ENCODE data around the gene MATCAP1.

MATCAP1 gene

DNA sequence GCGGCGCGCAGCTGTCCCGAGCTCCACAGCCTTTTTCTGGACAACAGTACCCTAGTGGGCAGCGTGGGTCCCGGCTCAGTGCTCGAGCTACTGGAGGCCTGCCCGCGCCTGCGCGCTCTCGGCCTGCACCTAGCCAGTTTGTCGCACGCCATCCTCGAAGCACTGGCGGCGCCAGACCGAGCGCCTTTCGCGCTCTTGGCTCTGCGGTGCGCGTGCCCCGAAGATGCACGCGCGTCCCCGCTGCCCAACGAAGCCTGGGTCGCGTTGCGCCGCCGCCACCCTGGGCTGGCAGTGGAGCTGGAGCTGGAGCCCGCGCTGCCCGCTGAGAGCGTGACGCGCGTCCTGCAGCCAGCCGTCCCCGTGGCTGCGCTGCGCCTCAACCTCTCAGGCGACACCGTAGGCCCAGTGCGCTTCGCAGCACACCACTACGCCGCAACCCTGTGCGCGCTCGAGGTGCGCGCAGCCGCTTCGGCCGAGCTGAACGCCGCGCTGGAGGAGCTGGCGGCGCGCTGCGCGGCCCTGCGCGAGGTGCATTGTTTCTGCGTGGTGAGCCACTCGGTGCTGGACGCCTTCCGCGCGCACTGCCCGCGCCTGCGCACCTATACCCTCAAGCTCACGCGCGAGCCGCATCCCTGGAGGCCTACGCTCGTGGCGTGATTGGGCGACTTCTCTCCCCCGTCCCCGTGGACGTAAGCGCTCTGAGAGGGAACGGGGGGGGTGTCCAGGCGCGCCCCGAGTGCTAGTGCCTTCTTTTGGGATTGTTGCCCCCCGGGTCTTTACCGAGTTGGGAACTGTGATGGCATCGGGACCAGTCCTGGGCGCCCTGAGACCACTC lies 20.4 kb downstream of the MATCAP1 start:
- H3K27me3 Mint-ChIP-seq: peaks cover 19% of the 10 kb centered on the region
- peak overlapping the region; percentile 32 for H3K4me3 Mint-ChIP-seq
- no peak overlapping the region for H3K27ac Mint-ChIP-seq
- H3K4me1 Mint-ChIP-seq (ENCODE audit: low read depth): peaks cover 33% of the 10 kb centered on the region
- no peaks in the 10 kb centered on the region for H3K36me3 Mint-ChIP-seq
- H3K9me3 Mint-ChIP-seq (ENCODE audit: low read depth): no peaks in the 10 kb centered on the region

DNA sequence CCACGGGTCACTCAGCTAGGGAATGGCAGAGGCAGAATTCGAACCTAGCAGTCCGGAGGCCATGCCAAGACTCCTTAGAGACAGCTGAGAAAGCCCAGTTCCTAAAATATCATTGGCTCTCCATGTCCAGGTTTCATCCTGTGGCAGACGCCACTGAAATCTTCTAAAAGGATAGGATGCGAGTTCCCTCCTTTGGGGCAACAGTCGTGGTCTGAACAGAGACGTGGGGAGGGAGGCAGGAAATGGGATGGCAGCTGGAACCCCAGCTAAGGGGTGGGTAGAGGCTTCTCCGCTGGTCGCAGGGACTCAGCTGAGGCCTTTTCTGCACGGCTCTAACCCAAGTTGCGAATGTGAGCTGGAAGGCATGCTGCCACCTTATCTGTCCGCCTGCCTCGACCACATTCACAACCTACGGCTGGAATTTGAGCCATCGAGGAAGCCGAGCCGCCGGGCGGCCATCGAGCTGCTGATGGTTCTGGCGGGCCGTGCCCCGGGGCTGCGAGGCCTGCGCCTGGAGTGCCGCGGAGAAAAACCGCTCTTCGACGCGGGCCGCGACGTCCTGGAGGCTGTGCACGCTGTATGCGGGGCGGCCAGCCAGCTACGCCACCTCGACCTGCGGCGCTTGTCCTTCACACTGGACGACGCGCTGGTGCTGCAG lies 21.1 kb downstream of the MATCAP1 start:
- Mint-ChIP-seq H3K27ac (no peak overlapping the region), H3K9me3 (ENCODE audit: low read depth) (no peaks in the 10 kb centered on the region), H3K4me3 (peak overlapping the region; percentile 46), H3K4me1 (ENCODE audit: low read depth) (peaks cover 40% of the 10 kb centered on the region), H3K27me3 (peaks cover 17% of the 10 kb centered on the region), H3K36me3 (no peaks in the 10 kb centered on the region)

DNA sequence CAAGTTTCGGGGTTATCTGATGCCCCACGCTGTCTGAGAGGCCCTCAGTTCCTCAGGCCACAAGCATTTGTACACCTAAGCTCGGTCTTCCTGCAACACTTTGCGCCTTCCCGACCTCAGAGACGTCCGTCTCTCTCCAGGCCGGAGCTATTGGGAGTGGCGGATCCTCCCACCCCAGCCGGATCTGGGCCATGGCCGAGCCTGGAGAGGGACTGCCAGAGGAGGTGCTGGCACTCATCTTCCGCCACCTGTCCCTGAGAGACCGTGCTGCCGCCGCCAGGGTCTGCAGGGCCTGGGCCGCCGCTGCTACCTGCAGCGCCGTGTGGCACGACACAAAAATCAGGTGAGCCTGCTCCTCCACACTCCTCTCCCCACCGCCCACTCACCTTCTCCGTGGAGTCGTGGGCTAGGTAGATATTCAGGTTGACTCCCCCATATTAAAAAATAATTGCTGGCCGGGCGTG lies 22.1 kb downstream of the MATCAP1 start:
- H3K27ac Mint-ChIP-seq: no peak overlapping the region
- H3K4me3 Mint-ChIP-seq: peak overlapping the region; percentile 40
- peaks cover 12% of the 10 kb centered on the region for H3K27me3 Mint-ChIP-seq
- no peaks in the 10 kb centered on the region for H3K9me3 Mint-ChIP-seq (ENCODE audit: low read depth)
- H3K4me1 Mint-ChIP-seq (ENCODE audit: low read depth): peaks cover 47% of the 10 kb centered on the region
- no peaks in the 10 kb centered on the region for H3K36me3 Mint-ChIP-seq

DNA sequence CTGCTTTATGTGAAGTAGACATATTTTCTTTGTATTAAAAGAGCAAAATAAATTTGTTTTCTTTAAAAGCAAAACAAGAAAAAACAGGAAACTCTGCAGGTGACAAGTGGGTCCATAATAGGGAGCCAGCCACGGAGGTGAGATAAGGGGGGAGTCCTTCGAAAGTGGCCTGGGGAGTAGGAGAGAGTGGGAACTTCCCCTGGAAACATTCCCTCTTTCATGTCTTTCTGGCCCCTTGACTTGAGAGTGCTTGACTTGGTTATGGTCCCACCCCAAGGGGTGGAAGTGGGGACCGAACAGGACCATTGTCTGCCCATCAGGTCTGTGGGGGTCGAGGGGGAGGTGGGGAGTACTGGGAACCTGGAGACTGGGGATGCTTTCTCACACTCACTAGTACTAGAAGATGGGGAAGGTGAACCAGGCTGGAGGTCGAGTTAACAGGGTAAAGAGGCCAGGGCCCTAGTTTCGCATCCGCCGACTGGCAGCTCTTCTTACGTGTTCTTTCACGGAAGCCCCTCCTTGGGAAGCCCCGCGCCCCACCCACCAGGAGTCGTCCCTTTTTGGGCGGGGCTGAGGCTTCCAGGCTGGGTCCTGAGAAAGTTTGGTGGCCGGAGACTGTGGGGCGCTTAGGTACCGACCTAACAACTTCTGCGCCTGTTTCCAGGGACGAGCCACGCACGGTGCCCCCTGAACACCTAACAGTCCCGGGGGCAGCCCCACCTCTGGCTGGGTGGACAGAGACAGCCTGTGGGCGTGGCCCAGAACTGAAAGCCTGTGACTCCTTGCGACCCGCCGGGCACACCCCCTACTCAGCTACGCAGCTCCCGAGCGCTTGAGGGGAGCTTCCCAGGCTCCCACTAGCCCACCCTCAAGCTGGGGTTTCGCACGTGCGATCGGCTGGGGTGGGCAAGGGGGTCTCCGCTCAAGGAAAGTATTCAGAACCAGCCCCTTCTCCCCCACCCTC lies 24.8 kb downstream of the MATCAP1 start:
- Mint-ChIP-seq H3K36me3 (no peaks in the 10 kb centered on the region), H3K27ac (peak overlapping the region; percentile 83), H3K9me3 (ENCODE audit: low read depth) (no peaks in the 10 kb centered on the region), H3K4me3 (peak overlapping the region; percentile 89), H3K4me1 (ENCODE audit: low read depth) (peaks cover 48% of the 10 kb centered on the region), H3K27me3 (peaks cover 10% of the 10 kb centered on the region)

DNA sequence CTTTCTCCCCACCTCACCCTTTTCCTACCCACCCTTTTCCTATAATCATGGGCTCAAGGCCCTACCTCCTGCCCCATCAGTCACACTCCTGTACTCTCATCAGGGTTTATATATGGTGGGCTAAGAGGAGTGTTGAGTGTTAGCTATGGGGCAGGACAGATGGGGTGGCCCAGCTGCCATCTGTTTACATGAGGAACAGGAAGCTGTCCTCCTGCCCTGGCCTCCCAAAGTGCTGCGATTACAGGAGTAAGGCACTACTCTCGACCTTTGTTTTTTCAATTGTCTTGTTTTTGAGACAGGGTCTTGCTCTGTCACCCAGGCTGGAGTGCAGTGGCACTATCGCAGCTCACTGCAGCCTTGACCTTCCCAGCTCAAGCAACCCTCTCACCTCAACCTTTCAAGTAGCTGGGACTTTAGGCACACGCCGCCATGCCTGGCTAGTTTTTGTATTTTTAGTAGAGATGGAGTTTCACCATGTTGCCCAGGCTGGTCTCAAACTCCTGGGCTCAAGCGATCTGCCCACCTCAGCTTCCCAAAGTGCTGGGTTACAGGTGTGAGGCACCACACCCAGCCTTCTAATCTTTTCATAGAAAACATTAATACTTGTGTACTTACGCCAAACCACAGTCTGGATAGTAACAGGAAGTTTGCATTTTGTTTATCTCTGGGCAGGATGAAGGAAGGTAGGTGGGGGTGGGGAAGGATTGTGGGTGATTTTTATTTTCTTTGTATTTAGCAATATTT lies 25.7 kb downstream of the MATCAP1 start:
- H3K4me3 Mint-ChIP-seq: peak overlapping the region; percentile 89
- peaks cover 10% of the 10 kb centered on the region for H3K27me3 Mint-ChIP-seq
- H3K36me3 Mint-ChIP-seq: no peaks in the 10 kb centered on the region
- peak overlapping the region; percentile 83 for H3K27ac Mint-ChIP-seq
- peaks cover 48% of the 10 kb centered on the region for H3K4me1 Mint-ChIP-seq (ENCODE audit: low read depth)
- H3K9me3 Mint-ChIP-seq (ENCODE audit: low read depth): no peaks in the 10 kb centered on the region

DNA sequence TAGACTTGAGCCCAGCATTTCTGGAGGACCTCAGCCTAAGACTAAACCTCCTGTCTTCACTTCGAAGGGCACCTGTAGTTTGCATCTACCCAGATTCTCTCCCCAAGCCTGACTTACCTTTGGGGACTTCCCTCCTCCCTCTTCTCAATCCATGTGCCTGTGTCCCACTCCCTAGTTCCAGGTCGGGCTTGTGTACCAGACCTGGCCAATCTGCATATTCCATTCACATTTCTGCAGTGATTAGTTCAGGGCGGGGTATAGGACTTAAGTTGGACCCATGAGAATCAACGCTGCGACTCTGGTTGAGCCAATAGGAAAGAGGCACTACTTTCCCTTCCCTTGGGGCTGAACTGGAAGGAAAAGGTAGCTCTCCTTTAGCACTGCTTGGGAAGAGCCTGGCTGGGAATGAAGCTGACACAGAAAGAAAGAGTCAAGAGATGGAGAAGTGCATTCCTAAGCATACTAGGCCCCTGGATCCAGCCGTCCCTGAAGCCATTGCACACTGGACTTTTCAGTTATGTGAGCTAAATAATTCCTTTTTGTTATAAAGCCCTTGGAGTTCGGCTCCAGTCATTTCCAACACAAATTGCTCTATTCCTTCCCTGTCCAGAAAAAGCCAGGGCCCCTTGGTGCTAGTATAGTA lies 26.5 kb downstream of the MATCAP1 start:
- H3K9me3 Mint-ChIP-seq (ENCODE audit: low read depth): no peaks in the 10 kb centered on the region
- peaks cover 46% of the 10 kb centered on the region for H3K4me1 Mint-ChIP-seq (ENCODE audit: low read depth)
- H3K27me3 Mint-ChIP-seq: peaks cover 7% of the 10 kb centered on the region
- H3K27ac Mint-ChIP-seq: peak overlapping the region; percentile 83
- no peak overlapping the region for H3K4me3 Mint-ChIP-seq
- no peaks in the 10 kb centered on the region for H3K36me3 Mint-ChIP-seq

DNA sequence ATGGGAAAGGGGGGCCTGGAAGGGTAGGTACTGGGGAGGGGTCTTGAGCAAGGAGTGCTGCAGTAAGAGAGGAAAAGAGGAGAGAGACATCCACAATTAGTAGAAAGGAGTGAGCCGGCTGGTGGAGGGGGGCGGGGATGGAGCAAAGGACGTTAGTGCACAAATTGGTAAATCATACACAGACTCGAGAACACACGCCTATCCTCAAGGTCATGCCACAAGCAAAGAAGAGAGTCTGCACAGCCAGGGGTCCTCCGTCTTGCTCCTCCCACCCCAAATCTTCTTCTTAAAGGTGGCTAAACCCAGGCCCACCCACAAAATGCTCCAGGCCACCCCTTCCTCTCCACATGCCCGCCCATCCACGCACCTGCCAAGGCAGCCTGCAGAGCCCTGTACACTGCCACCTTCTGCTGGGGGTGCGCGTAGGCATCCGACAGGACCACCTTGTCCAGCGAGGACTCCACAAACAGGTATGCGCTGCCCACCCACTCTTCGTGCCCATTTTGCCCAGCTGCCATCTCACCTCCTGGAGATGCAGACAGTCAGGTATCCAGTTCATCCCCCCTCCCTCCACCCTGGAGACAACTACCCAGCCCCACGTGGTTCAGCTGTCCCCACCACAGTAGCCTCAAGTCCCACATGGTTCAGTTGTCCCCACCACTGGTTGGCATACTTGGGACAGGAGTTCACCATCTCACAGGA lies 27.5 kb downstream of the MATCAP1 start:
- H3K27ac Mint-ChIP-seq: no peak overlapping the region
- H3K36me3 Mint-ChIP-seq: no peaks in the 10 kb centered on the region
- H3K4me3 Mint-ChIP-seq: no peak overlapping the region
- no peaks in the 10 kb centered on the region for H3K9me3 Mint-ChIP-seq (ENCODE audit: low read depth)
- peaks cover 44% of the 10 kb centered on the region for H3K4me1 Mint-ChIP-seq (ENCODE audit: low read depth)
- peaks cover 2% of the 10 kb centered on the region for H3K27me3 Mint-ChIP-seq

DNA sequence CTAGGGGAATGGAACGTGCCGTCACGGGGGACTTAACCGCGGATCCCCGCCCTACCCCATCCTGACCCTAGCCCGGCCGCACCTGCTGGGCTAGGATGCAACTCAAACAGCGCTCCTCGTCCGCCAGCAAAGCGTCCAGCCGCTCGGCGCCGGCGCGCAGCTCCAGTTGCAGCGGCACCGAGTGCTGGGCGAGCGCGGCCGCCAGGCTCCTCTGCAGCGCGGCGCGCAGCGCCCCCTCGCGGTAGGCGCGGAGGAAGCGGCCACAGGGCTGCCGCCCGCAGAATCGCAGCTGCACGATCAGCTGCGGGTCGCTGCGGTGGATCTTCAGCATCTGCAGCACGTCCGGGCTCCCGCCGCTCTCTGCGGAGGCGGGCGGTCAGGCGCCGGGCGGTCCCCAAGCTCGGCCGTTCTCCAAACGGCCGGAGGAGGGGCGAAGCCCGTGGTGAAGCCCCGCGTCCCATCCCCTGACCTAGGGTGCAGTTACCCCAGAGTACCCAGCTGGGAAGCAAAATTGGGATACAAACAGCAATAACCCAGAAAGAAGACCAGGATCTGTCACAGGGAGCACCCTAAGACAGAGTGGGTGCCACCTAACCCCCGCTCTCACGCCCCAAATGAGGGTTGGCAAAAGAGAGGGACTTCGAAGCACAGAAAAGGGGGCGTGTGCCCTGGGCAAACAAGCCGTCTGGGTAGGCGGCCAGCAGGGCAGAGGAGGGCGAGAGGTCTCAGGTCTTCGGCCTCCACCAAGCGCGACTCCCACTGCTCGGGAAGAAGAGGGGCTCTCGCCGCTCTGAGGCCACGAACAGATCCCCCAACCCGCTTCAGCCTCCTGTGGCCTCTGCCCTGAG lies 28.2 kb downstream of the MATCAP1 start:
- H3K27ac Mint-ChIP-seq: no peak overlapping the region
- H3K9me3 Mint-ChIP-seq (ENCODE audit: low read depth): no peaks in the 10 kb centered on the region
- peak overlapping the region; percentile 59 for H3K4me3 Mint-ChIP-seq
- H3K36me3 Mint-ChIP-seq: no peaks in the 10 kb centered on the region
- peaks cover 3% of the 10 kb centered on the region for H3K27me3 Mint-ChIP-seq
- peaks cover 41% of the 10 kb centered on the region for H3K4me1 Mint-ChIP-seq (ENCODE audit: low read depth)

DNA sequence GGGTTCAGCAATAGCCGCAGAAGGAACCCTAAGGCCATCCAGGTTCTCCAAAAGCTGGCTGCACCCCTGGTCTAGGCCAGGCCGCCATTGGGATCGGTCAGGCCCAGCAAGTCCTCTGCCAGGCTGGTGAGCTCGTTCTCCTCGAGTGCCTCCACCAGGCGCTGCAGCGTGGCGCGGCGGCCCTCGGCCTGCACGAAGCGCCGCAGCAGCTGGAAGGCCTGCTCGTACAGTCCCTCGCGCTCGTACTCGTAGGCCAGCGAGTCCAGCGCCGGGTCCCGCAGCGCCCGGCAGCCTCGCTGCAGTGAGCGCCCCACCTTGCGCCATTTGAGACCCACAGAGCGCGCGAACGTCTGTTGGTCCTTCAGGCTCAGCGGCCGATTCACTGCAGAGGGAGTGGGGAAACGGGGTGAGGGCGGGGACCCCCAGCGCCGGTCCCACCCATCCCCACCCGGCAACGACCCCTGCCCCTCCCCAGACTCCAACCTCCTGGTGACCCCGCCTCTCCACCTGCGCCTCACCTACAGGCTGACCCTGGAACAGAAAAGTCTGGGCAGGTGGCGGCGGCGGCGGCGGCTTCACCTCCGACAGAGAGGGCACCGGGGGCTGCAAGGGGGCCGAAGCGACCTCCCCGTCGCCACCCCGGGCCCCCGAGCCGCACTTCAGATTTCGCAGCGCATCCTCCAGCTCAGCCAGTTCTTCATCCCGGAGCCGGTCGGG lies 29.0 kb downstream of the MATCAP1 start:
- Mint-ChIP-seq H3K27ac (no peak overlapping the region), H3K9me3 (ENCODE audit: low read depth) (no peaks in the 10 kb centered on the region), H3K27me3 (peaks cover 3% of the 10 kb centered on the region), H3K4me3 (peak overlapping the region; percentile 59), H3K4me1 (ENCODE audit: low read depth) (peaks cover 40% of the 10 kb centered on the region), H3K36me3 (no peaks in the 10 kb centered on the region)

DNA sequence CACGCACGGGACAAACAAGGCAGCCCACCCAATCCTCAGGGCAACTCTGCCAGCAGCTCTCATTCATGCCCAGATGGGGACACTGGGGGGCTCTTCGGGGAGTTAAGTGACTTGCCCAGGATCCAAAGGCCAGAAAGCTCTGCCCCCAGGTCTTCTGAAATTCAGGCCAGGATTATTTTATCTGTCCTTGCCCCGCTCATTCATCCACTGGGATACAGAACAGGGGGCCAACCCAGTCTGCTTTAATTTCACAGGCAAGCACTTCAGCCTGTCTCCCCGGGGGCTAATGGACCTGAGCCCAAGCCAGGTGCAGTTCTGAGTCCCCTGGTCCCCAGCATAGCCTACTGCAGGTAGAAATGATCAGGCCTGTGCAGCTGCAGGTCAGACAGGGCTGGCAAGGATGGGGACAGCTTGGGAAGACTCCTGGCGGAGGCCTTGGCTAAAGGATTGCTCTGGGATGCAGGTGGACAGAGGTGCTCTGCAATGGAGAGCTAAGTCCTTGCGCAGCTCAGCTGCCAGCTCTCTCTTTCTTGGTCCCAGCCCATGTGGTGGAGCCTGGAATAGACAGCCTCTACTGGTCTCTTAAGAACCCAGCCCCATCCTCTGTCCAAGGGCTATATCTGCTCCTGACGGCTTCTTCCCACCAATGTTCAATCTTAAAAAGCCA lies 32.2 kb downstream of the MATCAP1 start:
- Mint-ChIP-seq H3K27me3 (peaks cover 3% of the 10 kb centered on the region), H3K9me3 (ENCODE audit: low read depth) (no peaks in the 10 kb centered on the region), H3K27ac (no peak overlapping the region), H3K36me3 (peaks cover 4% of the 10 kb centered on the region), H3K4me1 (ENCODE audit: low read depth) (peaks cover 17% of the 10 kb centered on the region), H3K4me3 (peak overlapping the region; percentile 79)

DNA sequence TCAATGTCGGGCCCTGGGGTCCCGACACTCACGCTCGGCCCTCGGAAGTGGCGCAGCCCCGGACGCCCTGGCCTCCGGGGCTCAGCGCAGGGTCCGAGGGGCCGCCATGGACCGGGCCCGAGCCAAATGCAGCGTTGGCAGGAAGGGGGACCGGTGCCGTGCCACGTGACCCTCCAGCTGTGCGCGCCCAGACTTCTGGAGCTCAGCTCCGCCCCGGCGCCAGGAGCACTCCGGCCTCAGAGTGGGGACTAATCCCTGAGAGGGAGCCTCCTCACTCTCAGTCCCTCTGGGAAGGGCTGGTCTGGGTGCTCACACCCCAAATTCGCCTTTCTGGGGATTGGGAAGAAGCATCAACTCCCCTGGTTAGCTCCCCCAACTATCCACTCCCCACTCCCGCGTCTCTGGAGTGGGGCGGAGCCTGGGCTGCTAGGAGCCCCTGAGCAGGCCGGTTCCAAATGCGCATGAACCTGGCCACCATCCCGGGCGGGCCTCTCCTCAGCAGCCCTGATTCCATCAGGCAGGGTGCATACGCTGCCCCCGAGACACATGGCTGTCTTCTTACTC lies 32.8 kb downstream of the MATCAP1 start, which contains the start of gene B3GNT9:
Gene B3GNT9 (minus strand): TSS at position 166 of the 564 bp plus-strand sequence. CDS start 513 bp downstream, outside the sequence.
- Mint-ChIP-seq H3K27ac (no peak within 1 kb of the TSS), H3K36me3 (peaks cover 10% of the 10 kb centered on the region), H3K9me3 (ENCODE audit: low read depth) (no peaks in the 10 kb centered on the region), H3K4me3 (peak within 1 kb of the TSS; percentile 79), H3K4me1 (ENCODE audit: low read depth) (peaks cover 11% of the 10 kb centered on the region), H3K27me3 (peaks cover 3% of the 10 kb centered on the region)
